Measurements from ENCODE around the gene ASIC4. TPM values are rescaled to one million over a fixed set of nuclear protein-coding genes. Genes with fewer than 3 reads are reported as not detected.

The ASIC4 gene
- total RNA-seq, 3 donors from 2014 or later (not counting 1 experiment from before 2014, with no cell fraction given): 0.12 to 0.20 TPM; not detected in 1

GRCh38 chr2:219517954-219518778, 3.9 kb downstream of the ASIC4 start:
- 79% methylated on average over 10 of the region's 10 CpGs for whole genome bisulfite sequencing (ENCODE audit: insufficient coverage)
- no peaks in the 10 kb centered on the region for H3K9me3 ChIP-seq (ENCODE audit: control insufficient read depth, insufficient read depth, low read length)
- no peak for TF ChIP-seq CTCF (IDR thresholded peaks at IDR 0.05)
- ATAC-seq (no peak), DNase-seq (no peak)
- H3K4me1 Mint-ChIP-seq: peaks cover 8 to 22% of the 10 kb centered on the region in 2 donors
- no peak overlapping the region for H3K27ac Mint-ChIP-seq
- H3K27ac ChIP-seq (ENCODE audit: low read length): no peak overlapping the region
- peaks cover 2% of the 10 kb centered on the region for H3K4me1 ChIP-seq (ENCODE audit: control insufficient read depth, insufficient read depth, low read length)
- no peaks in the 10 kb centered on the region for H3K36me3 Mint-ChIP-seq
- H3K4me3 Mint-ChIP-seq: no peak overlapping the region
- intact Hi-C loops (cut with micrococcal nuclease): no loop called here
- no peak overlapping the region for H3K4me3 ChIP-seq (ENCODE audit: low read length)
- H3K36me3 ChIP-seq (ENCODE audit: control insufficient read depth, insufficient read depth, low read length): no peaks in the 10 kb centered on the region
- no peaks in the 10 kb centered on the region for H3K9me3 Mint-ChIP-seq
- peaks cover 20% of the 10 kb centered on the region for H3K27me3 ChIP-seq (ENCODE audit: control insufficient read depth, insufficient read depth, low read length)
- H3K27me3 Mint-ChIP-seq (ENCODE audit: low read depth in 2 of 2): peaks cover 63 to 67% of the 10 kb centered on the region in 2 donors

- H3K36me3 ChIP-seq (ENCODE audit: control insufficient read depth, insufficient read depth, low read length): no peaks in the 10 kb centered on the region
- no peaks in the 10 kb centered on the region for H3K9me3 ChIP-seq (ENCODE audit: control insufficient read depth, insufficient read depth, low read length)
- Mint-ChIP-seq H3K27me3 (ENCODE audit: low read depth in 2 of 2) (peaks cover 64 to 67% of the 10 kb centered on the region in 2 donors), H3K27ac (no peak overlapping the region), H3K4me1 (peaks cover 0 to 11% of the 10 kb centered on the region in 2 donors), H3K36me3 (no peaks in the 10 kb centered on the region), H3K4me3 (no peak overlapping the region), H3K9me3 (no peaks in the 10 kb centered on the region)
- H3K27me3 ChIP-seq (ENCODE audit: control insufficient read depth, insufficient read depth, low read length): peaks cover 21% of the 10 kb centered on the region
- H3K27ac ChIP-seq (ENCODE audit: low read length): no peak overlapping the region
- TF ChIP-seq CTCF (IDR thresholded peaks at IDR 0.05): no peak
- ATAC-seq (no peak), DNase-seq (no peak)
- H3K4me1 ChIP-seq (ENCODE audit: control insufficient read depth, insufficient read depth, low read length): peaks cover 2% of the 10 kb centered on the region
- intact Hi-C loops (cut with micrococcal nuclease): no loop called here
- 92% methylated on average over 9 of the region's 9 CpGs for WGBS (ENCODE audit: insufficient coverage)
- H3K4me3 ChIP-seq (ENCODE audit: low read length): no peak overlapping the region
Measured at GRCh38 chr2:219519526-219519916, 5.2 kb downstream of the ASIC4 start.

GRCh38 chr2:219520079-219520478, 5.8 kb downstream of the ASIC4 start:
- DNase-seq: no peak
- H3K27me3 Mint-ChIP-seq (ENCODE audit: low read depth in 2 of 2): peaks cover 68 to 72% of the 10 kb centered on the region in 2 donors
- no peak overlapping the region for H3K4me3 Mint-ChIP-seq

More at GRCh38 chr2:219520079-219520478, 5.8 kb downstream of the ASIC4 start:
- Histone ChIP-seq H3K4me1 (ENCODE audit: control insufficient read depth, insufficient read depth, low read length) (peaks cover 2% of the 10 kb centered on the region), H3K4me3 (ENCODE audit: low read length) (no peak overlapping the region), H3K27me3 (ENCODE audit: control insufficient read depth, insufficient read depth, low read length) (peaks cover 20% of the 10 kb centered on the region), H3K9me3 (ENCODE audit: control insufficient read depth, insufficient read depth, low read length) (no peaks in the 10 kb centered on the region), H3K27ac (ENCODE audit: low read length) (no peak overlapping the region), H3K36me3 (ENCODE audit: control insufficient read depth, insufficient read depth, low read length) (no peaks in the 10 kb centered on the region)
- intact Hi-C loops (cut with micrococcal nuclease): no loop called here
- Mint-ChIP-seq H3K36me3 (no peaks in the 10 kb centered on the region), H3K27ac (no peak overlapping the region), H3K4me1 (peaks cover 0 to 11% of the 10 kb centered on the region in 2 donors), H3K9me3 (no peaks in the 10 kb centered on the region)
- no peak for TF ChIP-seq CTCF (IDR thresholded peaks at IDR 0.05)
- no peak for ATAC-seq
- 74% methylated on average over 8 of the region's 8 CpGs for WGBS (ENCODE audit: insufficient coverage)
